GM19035 (cell line): ENCODE measurements around the gene DOK4.

Experiments
- ATAC-seq: cut with Tn5 transposase; IDR thresholded peaks from one replicate; pipeline ENCODE4 v1.9.1; 2021; ENCODE audit not compliant: unreplicated experiment

DOK4 gene

DNA sequence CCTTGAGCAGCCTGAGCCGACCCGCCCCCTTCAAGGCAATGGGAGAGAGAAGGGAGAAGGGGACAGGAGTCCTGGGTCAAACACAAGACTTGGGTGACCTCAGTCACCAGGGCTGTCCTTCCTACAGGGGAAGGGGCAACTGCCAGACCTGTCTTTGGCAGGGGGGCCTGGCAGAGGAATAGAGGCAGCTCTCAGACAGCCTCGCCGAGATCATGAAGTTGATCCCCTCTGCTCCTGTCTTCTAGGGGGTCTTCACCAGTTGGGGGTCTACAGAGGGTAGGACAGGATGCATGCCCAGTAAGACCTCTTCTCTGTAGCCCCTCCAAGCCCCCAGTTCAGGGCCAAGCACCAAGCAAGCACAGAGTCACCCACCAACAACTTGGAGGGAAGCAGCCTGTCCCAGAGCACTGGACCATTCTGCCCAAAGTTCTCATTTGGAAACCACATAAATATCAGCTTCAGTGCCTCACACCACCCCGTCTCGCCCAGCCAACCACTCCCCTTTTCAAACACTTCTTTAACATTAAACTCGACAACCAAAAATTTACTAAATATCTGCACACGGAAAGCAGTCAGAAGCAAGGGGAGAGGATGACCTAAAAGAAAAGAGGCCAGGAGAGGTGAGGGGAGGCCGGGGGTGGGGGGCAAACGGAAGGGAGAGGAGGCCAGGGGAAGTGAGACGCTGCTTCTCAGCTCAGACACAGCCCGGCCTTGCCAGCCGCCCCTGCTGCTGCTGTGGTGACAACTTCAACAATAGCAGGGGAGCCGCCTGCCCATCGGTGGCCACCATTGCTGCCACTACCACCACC, 7.7 kb downstream of the DOK4 start:
- ATAC-seq = no peak

DNA sequence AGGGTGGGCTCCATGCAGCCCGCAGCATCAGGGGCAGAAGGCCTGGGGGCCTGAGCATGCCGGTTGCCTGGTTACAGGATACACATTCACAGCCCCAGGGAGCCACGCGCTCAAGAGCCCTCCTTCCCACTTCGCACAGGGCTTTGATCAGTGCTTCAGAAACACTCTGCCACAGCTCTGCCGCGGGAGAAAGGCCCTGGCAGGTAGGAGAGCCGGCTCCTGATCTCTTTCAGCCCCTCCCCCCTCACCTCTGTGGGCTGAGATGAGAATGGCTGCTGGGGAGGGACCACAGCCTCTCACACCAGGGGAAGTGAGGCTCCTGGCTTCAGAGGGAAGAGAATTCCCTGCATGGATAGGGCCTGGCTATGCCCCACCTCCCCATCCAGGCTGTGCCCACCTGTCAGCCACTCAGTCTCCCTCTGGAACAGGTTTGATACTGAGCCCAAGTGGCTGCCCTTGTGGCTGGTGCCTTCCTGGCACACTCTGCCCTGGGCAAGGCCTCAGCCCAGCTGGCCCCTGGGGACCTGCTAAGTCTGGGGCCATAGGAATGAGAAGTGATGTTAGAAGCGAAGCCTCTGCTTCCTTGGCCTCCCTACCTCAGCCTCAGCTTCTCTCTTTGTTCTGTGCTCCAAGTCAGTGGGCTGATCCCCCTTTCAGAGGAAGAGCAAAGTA, 8.6 kb downstream of the DOK4 start:
- ATAC-seq = no peak

DNA sequence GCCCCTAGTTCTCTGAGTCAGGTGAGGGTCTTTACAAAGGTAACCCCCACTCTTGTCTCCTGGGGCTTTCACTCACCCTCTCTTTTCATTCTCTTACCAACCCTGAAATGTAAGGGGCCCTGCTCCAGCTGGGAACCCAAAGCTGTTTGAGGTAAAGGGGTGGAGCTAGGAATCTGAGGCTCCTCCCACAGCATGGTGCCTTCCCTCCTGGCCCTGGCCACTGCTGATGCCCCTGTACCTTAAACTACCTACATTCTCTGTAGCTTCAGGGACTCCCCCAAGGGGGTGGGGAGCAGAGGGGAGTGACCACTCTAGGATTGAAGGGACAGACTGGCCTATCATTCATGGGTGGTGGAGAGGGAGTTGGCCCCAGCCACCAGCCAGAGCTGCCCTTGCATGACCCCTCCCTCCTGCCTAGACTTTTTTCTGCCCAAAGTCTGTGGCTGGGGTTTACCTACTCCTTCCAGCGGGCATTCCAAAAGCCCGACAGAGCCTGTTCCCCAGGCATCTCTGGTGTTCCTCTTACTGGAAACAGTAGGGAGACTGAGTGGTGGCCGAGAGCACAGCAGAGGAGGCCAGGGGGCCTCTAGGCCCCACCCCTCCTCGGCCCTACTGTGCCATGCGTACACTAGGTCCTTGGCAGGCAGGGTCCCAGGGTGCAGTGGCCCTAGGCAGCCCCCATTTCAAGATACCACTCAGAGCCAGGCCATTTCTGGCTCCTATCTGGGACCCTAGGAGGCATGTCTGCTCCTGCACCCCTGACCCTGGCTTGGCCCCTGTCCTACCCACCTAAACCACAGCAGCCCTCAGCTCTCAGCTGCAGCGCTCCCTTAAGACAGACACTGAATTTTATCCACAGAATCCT, 9.5 kb downstream of the DOK4 start:
- ATAC-seq = no peak

DNA sequence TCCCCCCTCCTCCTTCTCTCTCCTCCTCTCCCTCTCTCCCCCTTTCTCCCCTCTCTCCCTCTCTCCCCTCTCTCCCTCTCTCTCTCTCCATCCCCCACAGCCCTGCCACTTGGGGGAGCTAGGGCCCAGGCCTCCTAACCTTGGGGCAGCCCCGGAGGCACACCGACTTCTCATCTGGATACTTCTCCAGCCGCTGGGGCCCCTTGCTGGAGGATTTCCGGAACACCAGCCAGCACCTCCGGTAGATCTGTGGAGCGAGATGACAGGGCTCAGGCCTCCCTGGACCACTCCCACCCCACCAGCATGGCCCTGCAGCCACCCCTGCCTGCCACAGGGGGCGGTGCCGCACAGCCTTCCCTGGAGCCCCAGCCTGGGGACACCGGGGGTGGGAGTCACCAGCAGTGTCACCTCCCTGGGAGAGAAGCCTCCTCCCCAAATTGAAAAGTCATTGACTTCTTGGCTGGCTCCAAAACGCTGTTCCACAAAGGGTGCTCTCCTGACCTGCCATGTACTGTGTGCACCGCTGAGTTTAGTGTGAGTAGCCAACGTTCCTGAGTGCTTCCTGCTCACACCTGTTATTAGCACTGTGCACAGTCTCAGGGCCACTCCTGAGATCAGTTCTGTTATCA, 10.5 kb downstream of the DOK4 start:
- ATAC-seq = peak; percentile 89

DNA sequence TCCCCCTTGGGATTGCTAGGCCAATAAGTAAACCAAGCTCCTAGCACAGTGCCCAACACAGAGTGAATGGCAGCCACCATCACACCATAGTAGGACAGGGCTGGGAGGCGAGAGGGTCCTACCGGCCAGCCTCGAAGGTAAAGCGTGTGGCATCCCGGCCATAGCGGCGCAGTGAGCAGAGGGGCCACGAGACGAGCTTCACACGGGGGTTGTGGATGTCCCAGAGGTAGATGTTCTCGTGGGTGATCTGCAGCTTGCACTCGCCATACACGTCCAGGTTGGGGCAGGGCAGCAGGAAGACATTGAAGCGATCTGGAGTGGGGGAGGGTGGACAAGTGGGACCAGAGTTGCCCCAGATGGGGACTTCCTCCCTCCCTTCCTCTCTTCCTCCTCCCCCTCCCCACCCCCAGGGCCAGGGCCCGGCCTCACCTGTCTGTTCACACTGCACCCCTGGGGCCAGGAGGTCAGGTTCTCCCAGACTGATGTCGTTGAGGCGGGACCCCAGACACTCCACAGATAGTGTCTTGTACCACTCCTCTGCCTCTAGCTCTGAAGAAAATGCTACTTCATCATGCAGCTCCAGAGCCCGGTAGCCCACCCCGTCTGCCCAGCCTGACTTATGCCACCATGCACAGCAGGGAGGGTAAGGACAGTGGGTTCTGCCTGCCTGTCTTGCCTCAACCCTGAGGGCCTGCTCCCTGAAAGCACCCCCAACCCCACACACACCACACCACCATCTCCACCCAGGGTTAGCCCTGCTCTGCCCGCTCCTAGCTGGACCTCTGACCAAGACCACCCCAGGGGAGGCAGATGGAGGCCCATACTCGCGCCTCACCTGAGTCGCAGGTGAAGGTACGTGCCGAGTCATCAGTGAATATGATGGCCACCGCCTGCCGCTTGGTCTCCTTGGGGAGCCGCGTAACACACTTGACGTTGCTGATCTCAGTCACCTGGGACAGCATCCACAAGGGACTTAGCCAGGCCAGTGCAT, 11.3 kb downstream of the DOK4 start:
- no peak for ATAC-seq

DNA sequence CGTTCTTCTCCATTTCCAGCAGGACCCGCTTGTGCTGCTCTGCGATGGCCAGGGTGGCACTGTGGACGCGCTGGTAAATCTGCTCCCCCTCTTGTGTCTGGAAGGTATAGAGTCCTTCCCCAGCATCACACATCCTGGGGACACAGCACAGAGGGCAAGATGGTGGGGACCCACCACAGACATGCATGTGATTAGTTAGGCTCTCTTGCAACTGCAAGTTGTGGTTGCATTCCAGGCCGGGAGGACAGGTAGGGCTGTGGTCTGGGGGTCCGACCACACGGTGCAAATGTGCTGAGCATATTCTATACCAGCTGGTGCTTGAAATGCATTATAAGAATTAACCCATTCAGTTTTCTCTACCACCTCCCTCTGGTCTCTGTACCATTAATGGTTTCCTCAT, 12.4 kb downstream of the DOK4 start:
- no peak for ATAC-seq

DNA sequence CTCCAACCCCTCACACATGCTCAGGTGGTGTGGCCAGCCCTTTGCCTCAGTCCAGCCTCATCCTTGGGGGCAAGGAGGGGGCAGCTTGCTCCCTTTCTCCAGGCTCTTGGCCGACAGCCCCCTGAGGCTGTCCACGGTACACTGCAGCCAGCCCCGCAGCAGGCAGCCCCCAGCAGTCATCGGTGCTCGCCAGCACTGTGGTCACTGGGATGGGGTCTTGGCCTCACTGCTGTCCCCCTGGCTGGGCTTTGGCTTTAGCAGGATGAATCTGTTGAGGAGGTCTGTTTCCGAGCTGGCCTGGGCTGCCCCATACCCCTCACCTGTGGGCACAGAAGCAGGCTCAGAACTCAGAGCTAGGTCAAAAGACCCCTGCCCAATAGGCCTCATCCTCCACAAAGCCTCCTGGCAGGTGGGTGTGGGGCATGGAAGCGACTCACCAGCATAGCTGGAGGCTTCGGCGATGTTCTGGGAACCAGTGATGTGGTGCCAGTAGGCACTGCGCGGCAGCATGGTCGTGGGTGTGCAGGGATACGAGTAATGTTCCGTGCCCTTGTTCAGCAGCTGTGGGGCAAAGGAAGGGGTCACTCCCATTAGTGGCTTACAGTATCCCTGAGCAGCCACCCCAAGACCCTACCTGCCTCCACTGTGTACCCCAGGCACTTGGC, 13.0 kb downstream of the DOK4 start:
- no peak for ATAC-seq

DNA sequence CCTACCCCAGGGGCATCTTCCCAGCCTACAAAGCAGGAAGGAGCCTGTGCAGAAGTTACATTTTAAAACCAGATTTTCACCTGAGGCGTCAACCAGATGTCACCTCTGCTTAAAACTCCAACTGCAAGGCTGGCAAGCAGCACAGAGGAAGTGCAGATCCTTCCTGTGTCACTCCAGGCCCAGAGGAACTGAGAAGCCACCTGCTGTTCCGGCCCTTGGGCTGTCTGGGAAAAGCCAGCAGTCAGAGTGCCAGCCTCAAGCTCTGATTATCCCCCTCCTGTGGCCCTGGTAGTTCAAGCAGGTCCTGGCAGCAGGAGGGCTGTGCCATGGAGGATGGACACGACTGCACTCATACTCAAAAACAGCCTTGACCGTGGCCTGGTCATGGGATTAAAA, 13.6 kb downstream of the DOK4 start:
- ATAC-seq = no peak

DNA sequence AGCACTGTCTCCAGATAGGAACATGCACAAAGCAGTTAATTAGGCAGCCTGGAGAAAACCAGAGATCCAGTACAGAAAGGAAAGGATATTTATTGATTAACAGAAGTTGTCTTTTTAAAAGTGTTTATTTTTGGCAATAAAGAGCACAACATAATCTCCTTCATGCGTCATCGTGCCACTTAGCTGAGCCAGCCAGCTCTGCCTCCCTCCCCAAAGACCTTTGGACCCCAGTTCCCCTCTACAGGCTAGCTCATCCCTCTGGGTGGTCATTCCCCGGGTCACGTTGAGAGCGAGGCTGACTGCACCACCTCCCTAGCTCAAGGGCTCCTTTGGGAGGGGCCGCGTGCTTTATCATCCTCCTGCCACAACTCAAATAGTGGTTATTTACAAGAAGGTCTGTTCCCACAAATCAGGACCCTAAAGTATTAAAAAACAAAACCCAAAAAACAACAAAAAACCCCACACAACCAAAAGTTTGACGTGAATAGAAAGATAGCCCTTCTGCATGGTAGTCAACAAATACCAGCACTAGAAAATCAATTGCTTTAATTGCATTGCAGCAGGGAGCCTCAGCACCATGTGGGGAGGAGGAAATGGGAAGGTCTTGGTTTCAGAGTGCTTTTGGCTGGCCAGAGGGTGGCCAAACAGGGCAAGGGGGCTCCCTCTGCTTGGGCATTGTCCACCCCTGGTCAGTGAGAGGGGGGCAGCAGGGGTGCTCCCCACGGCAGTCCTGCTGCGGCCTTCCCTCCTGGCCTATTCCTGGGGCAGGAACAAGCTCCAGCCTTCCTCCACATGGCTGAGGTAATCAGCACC, 14.2 kb downstream of the DOK4 start:
- no peak for ATAC-seq

DNA sequence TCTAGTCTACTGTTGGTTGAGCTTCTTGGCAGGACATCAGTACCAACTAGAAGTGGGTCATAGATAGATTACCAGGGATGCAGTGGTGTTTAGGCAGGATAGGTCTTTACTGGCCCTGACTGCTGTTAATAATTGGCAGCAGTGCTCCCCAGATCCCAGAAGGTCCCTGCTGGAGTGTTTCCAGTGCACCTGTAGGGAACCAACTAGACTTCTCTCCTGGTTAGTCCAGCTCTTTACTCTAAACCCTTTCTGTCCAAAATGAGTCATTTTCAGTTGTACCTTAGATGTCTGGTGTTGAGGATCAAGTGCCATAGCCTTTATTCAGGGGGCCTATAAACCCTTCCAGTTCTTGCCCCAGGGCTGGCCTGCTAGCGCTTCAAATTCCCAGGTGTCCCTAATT, 15.1 kb downstream of the DOK4 start:
- no peak for ATAC-seq

DNA sequence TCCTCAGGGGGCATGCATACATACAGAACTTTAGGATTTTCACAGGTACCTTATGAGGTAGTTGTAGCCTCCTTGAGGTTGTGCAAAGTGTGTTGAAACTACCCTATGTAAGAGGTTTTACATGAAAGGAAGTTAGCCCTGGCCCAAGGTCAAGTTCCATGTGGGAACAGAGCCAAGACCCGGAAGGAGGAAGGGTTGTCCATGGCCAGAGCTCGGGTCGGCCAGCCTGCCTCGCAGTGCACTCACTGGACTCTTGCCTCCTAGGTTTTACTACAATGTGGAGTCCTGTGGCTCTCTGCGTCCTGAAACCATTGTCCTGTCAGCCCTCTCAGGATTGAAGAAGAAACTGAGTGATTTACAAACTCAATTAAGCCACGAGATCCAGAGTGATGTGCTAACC, 15.6 kb downstream of the DOK4 start:
- no peak for ATAC-seq

DNA sequence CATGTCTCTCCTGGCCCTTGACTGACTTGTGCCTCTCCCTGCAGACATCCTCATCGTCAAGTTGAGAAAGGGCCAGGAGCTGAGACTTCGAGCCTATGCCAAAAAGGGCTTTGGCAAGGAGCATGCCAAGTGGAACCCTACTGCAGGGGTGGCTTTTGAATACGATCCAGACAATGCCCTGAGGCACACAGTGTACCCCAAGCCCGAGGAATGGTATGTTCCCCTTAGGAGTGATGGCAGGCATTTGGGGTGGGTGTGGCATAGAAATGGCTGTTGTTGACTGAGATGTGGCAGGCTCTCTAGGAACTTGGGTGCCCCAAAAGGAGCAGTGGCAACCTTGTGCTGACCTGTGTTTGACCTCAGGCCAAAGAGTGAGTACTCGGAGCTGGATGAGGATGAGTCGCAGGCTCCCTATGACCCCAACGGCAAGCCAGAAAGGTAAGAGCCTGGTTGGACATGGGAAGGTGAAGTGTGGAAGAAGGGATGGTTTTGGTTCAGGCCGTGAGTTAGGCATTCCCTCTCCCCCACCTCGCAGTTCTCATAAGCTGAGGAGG, 16.3 kb downstream of the DOK4 start:
- no peak for ATAC-seq

DNA sequence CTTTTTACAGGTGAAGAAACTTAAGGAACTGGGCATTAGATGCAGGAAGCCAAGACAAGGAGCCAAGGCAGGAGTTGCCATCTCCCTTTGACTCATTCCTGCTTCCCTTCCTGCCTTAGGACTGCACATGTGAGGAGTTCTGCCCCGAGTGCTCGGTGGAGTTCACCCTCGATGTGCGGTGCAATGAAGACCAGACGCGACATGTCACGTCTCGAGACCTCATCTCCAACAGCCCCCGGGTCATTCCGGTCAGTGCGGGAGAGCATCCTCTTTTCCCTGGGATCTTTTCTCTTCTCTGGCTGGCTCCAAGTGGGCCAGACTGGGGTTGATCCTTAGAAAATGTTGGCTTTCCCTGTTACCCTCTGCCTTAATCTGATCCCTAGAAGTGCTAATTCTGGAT, 17.2 kb downstream of the DOK4 start:
- no peak for ATAC-seq

DNA sequence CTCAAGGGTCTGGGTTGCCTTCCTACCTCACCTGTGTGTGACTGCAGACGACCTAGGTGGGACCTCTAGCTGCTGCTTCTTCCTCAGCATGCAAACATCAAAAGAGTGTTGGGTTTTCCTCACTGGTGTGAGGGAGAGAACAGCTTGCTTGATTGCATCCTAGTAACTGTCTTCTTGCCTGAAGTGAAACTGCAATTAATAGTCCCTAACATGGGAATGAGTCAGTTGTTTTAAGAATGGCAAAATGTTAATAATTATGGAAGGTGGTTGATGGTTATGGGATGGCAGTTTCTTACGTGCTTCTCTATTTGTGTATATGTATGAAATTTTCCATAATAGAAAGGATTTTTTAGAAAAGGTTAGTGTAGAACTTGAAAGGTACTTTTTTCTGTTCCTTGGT, 17.9 kb downstream of the DOK4 start:
- no peak for ATAC-seq

DNA sequence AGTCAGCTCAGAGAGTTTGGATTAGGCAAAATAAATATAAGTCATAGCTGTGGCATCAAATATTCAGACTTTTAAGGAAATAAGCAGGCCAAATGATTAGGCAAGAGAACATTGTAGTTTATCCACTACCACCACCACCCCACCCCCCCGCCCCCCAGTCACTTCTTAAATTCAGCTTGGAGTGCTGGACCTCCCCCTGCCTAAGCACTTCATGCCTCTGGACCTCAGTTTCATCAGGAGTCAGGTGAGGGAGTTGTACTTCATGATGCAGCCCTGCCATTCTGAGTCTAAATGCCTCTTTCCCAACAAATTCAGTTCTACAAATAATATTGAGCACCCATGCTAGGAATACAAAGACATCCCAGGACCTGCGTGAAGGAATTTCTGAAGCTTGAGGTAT, 21.8 kb downstream of the DOK4 start:
- no peak for ATAC-seq

DNA sequence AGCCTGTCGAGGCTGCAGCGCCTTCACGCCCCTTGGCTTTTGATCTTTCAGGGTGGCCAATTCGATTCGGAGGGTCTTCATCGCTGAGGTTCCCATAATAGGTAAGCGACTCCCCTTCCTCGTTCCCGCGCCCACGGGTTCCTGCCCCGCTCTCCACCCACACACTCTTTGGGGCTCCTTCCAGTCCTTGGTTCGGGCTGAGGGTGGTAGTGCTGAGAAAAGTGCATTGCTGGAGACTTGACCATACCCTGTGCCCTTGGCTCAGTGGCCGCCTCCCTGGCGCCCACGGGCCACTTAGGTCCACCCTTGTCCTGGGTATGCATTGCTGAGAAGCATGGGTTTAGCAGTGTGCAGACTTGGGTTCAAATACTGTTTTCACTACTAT, 23.3 kb downstream of the DOK4 start:
- ATAC-seq = peak; percentile 8

DNA sequence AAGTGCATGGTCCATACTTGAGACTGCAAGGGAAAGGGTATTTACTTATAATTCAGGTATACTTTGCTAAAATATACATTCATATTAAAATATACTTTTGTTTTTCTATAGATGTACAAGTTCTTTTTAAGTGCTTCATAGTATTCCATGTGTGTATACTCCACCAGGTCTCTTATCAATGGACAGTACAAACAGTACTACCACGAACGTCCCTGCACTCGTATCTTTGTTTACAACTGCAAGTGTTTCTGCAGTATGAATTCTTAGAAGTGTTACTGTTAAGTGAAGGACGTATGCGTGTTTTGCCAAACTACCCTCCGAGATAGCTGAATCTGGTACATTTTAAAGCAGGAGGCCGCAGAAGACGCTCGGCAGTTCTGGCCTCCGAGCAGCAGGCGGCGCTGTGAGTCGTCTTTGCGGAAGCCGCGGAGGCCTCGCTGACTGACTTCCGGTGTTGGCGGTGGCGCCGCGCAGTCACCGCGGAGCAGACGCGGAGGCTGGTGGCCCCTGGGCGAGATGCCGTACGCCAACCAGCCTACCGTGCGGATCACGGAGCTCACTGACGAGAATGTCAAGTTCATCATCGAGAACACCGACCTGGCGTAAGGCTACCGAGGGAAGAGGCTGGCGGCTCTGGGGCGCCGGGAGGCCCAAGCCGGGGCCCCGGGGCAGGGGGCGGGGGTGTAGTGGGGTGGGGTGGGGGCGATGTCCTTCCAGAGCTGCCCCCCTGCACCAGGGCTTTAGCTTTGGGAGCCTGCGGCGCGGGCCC, 23.9 kb downstream of the DOK4 start, which contains the start of gene POLR2C:
Gene POLR2C, plus strand, starts transcription at position 471 of the 769 bp plus-strand sequence. Its CDS starts 46 bp downstream, at position 517.
- ATAC-seq = peak; percentile 93

DNA sequence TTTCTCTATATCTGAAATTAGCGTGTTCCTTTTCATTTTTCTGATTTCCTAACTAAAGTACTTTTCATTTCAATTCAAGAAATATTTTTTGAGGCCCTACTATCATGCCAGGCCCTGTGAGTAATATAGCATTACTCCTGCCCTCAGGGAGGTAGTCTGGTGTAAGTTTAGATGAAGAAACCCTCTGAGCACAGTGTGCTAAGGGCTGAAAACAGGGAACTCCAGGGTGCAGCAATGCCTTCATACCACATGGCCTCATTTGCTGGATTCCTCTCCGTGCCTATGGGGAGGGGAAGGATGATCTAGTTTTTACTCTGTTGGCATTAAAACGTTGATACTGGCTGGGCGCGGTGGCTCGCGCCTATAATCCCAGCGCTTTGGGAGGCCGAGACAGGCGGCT, 34.3 kb downstream of the DOK4 start:
- no peak for ATAC-seq
